GM23338 (cell line): ENCODE measurements around the gene UGDH. TPM values are rescaled to one million over a fixed set of nuclear protein-coding genes. Genes with fewer than 3 reads are reported as not detected.

Experiments
- ATAC-seq: fragments of 200-7000 bp; cut with Tn5 transposase; 3 replicates; pipeline ENCODE4 v1.9.1; 2020
- DNase-seq: peaks from one replicate; pipeline ENCODE4 v3.0.0-alpha.2; 2015; ENCODE audit warnings: low spot score
- H2AFZ ChIP-seq: fragments of 200-600 bp; sonication (generic); 2 replicates; pipeline ENCODE4 v1.8.0; 2016; ENCODE audit warnings: antibody characterized with exemption, mild to moderate bottlenecking, moderate library complexity
- H3F3A ChIP-seq: fragments of 200-600 bp; sonication (generic); replicated peaks from 2 replicates; pipeline ENCODE4 v1.8.0; 2017; ENCODE audit warnings: antibody characterized with exemption, mixed run types, low read depth
- H3K27ac ChIP-seq: fragments of 200-600 bp; sonication (generic); 2 replicates; pipeline ENCODE4 v1.6.1; 2016; ENCODE audit warnings: low read depth
- H3K27me3 ChIP-seq: fragments of 200-600 bp; sonication (generic); 2 replicates; pipeline ENCODE4 v1.8.0; 2016; ENCODE audit warnings: mild to moderate bottlenecking, mixed run types, moderate library complexity; ENCODE audit not compliant: insufficient read depth
- H3K36me3 ChIP-seq: fragments of 200-600 bp; sonication (generic); 2 replicates; pipeline ENCODE4 v1.8.0; 2016; ENCODE audit warnings: mild to moderate bottlenecking; ENCODE audit not compliant: insufficient read depth
- H3K4me1 ChIP-seq: fragments of 200-600 bp; sonication (generic); 2 replicates; pipeline ENCODE4 v1.8.0; 2016; ENCODE audit warnings: mild to moderate bottlenecking, moderate library complexity; ENCODE audit not compliant: insufficient read depth
- H3K4me2 ChIP-seq: fragments of 200-600 bp; sonication (generic); 2 replicates; pipeline ENCODE4 v1.7.1; 2017; ENCODE audit warnings: mixed run types
- H3K4me3 ChIP-seq: fragments of 200-600 bp; sonication (generic); 2 replicates; pipeline ENCODE4 v1.6.1; 2016; ENCODE audit warnings: mixed run types
- H3K79me2 ChIP-seq: fragments of 200-600 bp; sonication (generic); replicated peaks from 2 replicates; pipeline ENCODE4 v1.8.0; 2017; ENCODE audit warnings: mild to moderate bottlenecking; ENCODE audit not compliant: insufficient read depth
- H3K9me2 ChIP-seq: fragments of 200-600 bp; sonication (generic); 2 replicates; pipeline ENCODE4 v1.8.0; 2017; ENCODE audit not compliant: insufficient read depth
- H4K20me1 ChIP-seq: fragments of 200-600 bp; sonication (generic); replicated peaks from 2 replicates; pipeline ENCODE4 v1.8.0; 2017; ENCODE audit warnings: mild to moderate bottlenecking; ENCODE audit not compliant: insufficient read depth
- H3K27ac Mint-ChIP-seq: 2 replicates; pipeline ENCODE4 v1.8.0; 2020; ENCODE audit warnings: inconsistent platforms, mild to moderate bottlenecking, moderate library complexity, mixed read lengths
- H3K27me3 Mint-ChIP-seq: 3 replicates; pipeline ENCODE4 v1.8.0; 2022; ENCODE audit warnings: low read depth, mild to moderate bottlenecking, moderate library complexity, mixed read lengths, inconsistent platforms; ENCODE audit not compliant: insufficient read depth, poor library complexity
- H3K36me3 Mint-ChIP-seq: 3 replicates; pipeline ENCODE4 v1.8.0; 2021; ENCODE audit warnings: low read depth, mild to moderate bottlenecking, inconsistent platforms, moderate library complexity, mixed read lengths
- H3K4me1 Mint-ChIP-seq: 3 replicates; pipeline ENCODE4 v1.8.0; 2020; ENCODE audit warnings: mild to moderate bottlenecking, inconsistent platforms, mixed read lengths
- H3K4me3 Mint-ChIP-seq: 3 replicates; pipeline ENCODE4 v1.8.0; 2021; ENCODE audit warnings: moderate library complexity, mild to moderate bottlenecking, inconsistent platforms, mixed read lengths
- H3K9me3 Mint-ChIP-seq: 3 replicates; pipeline ENCODE4 v1.8.0; 2020; ENCODE audit warnings: moderate library complexity, mild to moderate bottlenecking, inconsistent platforms, mixed read lengths
- EZH2 ChIP-seq: fragments of 200-600 bp; sonication (generic); IDR thresholded peaks from one replicate; pipeline ENCODE4 v1.8.0; 2017; ENCODE audit warnings: antibody characterized with exemption, mild to moderate bottlenecking, low read depth; ENCODE audit not compliant: unreplicated experiment
- EZH2phosphoT487 ChIP-seq: fragments of 200-600 bp; sonication (generic); IDR thresholded peaks from one replicate; pipeline ENCODE4 v1.8.1; 2018; ENCODE audit warnings: antibody characterized with exemption; ENCODE audit not compliant: unreplicated experiment
- JUNB ChIP-seq: IDR thresholded peaks from one replicate; pipeline ENCODE4 v1.6.1; 2016; ENCODE audit warnings: antibody characterized with exemption; ENCODE audit not compliant: unreplicated experiment
- POLR2AphosphoS5 ChIP-seq: IDR thresholded peaks from 2 replicates; pipeline ENCODE4 v1.6.1; 2016; ENCODE audit warnings: antibody characterized with exemption, low read depth
- STAT1 ChIP-seq: IDR thresholded peaks from one replicate; pipeline ENCODE4 v1.6.1; 2016; ENCODE audit warnings: antibody characterized with exemption; ENCODE audit not compliant: unreplicated experiment
- ZNF331 ChIP-seq: fragments of 250-450 bp; sonication (Bioruptor Pico); IDR thresholded peaks from 2 replicates; pipeline ENCODE4 v1.5.0; 2020; ENCODE audit warnings: low read depth, mild to moderate bottlenecking, moderate library complexity
- polyA plus RNA-seq: library from polyadenylated mRNA; unstranded; fragments of >200 nt; fragmentation: Nextera tagmentation; extraction: Ambion mirVana; gene quantifications from 2 replicates; pipeline ENCODE4 v1.2.1, GENCODE V29; 2016
- total RNA-seq: library from RNA; depleted of rRNA; stranded (reverse); fragments of >200 nt; shearing (Covaris generic); gene quantifications from 2 replicates; pipeline ENCODE4 v1.2.3, GENCODE V29; 2014
- TF ChIP-seq, protein P1 (sequence below): IDR thresholded peaks from 2 replicates; pipeline ENCODE4 v1.6.1; 2016; ENCODE audit warnings: antibody characterized with exemption
- TF ChIP-seq, protein P2 (sequence below): IDR thresholded peaks from one replicate; pipeline ENCODE4 v1.6.1; 2018; ENCODE audit warnings: antibody characterized with exemption; ENCODE audit not compliant: unreplicated experiment
- TF ChIP-seq, protein P3 (sequence below), 2 experiments: fragments of 200-600 bp in 1 of 2; sonication (generic) in 1 of 2; conservative IDR thresholded peaks; 2 replicates each; pipeline versions ENCODE4 v1.5.1 to v1.6.1; 2016 to 2017; ENCODE audit warnings: antibody characterized with exemption in 2 of 2, low read depth in 2 of 2, mild to moderate bottlenecking in 2 of 2, moderate library complexity in 1 of 2

The UGDH gene
- total and polyA plus RNA-seq, 2 experiments from 2014 or later: 48.9 to 81.3 TPM

DNA sequence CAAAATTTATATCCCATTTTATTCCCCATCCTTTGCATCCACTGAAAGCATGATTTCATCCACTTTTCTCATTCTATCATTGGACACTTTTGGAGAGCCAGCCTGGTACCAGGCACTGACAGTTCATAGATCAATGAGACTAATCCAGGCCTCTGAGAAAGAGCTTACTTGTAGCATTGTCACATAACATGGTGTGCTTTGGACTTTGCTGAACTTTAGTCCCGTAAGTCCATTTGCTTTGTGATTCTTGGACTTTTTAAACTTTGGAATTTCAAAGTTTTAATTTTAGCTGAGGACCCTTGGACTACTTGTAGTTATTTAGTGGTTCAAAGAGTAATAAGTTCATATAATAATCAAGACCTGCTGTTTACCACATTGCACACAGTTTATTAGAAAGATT lies 56.8 kb downstream of the UGDH start:
- Histone ChIP-seq H3K27me3 (no peaks in the 10 kb centered on the region), H3F3A (no peaks in the 10 kb centered on the region), H3K27ac (no peak overlapping the region), H2AFZ (no peak overlapping the region), H3K9me2 (no peaks in the 10 kb centered on the region), H3K36me3 (peaks cover 34% of the 10 kb centered on the region), H3K79me2 (no peaks in the 10 kb centered on the region), H3K4me1 (no peaks in the 10 kb centered on the region), H3K4me2 (no peak overlapping the region), H3K4me3 (no peak overlapping the region), H4K20me1 (no peaks in the 10 kb centered on the region)
- DNase-seq (no peak), ATAC-seq (no peak)
- H3K4me3 Mint-ChIP-seq: no peak overlapping the region
- no peak overlapping the region for H3K27ac Mint-ChIP-seq
- peaks cover 2% of the 10 kb centered on the region for H3K27me3 Mint-ChIP-seq
- no peaks in the 10 kb centered on the region for H3K9me3 Mint-ChIP-seq
- TF ChIP-seq POLR2AphosphoS5: no peak
- TF ChIP-seq STAT1: no peak
- TF ChIP-seq EZH2phosphoT487: no peak
- TF ChIP-seq, protein P1, sequence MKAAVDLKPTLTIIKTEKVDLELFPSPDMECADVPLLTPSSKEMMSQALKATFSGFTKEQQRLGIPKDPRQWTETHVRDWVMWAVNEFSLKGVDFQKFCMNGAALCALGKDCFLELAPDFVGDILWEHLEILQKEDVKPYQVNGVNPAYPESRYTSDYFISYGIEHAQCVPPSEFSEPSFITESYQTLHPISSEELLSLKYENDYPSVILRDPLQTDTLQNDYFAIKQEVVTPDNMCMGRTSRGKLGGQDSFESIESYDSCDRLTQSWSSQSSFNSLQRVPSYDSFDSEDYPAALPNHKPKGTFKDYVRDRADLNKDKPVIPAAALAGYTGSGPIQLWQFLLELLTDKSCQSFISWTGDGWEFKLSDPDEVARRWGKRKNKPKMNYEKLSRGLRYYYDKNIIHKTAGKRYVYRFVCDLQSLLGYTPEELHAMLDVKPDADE: no peak
- TF ChIP-seq, protein P2, sequence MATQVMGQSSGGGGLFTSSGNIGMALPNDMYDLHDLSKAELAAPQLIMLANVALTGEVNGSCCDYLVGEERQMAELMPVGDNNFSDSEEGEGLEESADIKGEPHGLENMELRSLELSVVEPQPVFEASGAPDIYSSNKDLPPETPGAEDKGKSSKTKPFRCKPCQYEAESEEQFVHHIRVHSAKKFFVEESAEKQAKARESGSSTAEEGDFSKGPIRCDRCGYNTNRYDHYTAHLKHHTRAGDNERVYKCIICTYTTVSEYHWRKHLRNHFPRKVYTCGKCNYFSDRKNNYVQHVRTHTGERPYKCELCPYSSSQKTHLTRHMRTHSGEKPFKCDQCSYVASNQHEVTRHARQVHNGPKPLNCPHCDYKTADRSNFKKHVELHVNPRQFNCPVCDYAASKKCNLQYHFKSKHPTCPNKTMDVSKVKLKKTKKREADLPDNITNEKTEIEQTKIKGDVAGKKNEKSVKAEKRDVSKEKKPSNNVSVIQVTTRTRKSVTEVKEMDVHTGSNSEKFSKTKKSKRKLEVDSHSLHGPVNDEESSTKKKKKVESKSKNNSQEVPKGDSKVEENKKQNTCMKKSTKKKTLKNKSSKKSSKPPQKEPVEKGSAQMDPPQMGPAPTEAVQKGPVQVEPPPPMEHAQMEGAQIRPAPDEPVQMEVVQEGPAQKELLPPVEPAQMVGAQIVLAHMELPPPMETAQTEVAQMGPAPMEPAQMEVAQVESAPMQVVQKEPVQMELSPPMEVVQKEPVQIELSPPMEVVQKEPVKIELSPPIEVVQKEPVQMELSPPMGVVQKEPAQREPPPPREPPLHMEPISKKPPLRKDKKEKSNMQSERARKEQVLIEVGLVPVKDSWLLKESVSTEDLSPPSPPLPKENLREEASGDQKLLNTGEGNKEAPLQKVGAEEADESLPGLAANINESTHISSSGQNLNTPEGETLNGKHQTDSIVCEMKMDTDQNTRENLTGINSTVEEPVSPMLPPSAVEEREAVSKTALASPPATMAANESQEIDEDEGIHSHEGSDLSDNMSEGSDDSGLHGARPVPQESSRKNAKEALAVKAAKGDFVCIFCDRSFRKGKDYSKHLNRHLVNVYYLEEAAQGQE: no peak
- no peak for TF ChIP-seq ZNF331 (CRISPR knock-in tag)
- TF ChIP-seq, protein P3, sequence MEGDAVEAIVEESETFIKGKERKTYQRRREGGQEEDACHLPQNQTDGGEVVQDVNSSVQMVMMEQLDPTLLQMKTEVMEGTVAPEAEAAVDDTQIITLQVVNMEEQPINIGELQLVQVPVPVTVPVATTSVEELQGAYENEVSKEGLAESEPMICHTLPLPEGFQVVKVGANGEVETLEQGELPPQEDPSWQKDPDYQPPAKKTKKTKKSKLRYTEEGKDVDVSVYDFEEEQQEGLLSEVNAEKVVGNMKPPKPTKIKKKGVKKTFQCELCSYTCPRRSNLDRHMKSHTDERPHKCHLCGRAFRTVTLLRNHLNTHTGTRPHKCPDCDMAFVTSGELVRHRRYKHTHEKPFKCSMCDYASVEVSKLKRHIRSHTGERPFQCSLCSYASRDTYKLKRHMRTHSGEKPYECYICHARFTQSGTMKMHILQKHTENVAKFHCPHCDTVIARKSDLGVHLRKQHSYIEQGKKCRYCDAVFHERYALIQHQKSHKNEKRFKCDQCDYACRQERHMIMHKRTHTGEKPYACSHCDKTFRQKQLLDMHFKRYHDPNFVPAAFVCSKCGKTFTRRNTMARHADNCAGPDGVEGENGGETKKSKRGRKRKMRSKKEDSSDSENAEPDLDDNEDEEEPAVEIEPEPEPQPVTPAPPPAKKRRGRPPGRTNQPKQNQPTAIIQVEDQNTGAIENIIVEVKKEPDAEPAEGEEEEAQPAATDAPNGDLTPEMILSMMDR (conservative IDR thresholded peaks at IDR 0.05; ENCODE audit: low read depth in 2 of 2): no peak
- no peak for TF ChIP-seq EZH2
- TF ChIP-seq JUNB: no peak
- H3K36me3 Mint-ChIP-seq: peaks cover 58% of the 10 kb centered on the region
- no peaks in the 10 kb centered on the region for H3K4me1 Mint-ChIP-seq
